22Rv1 (cell line): Measurements from ENCODE around the gene PPIL3.

Experiments
- H3K27ac ChIP-seq: fragments of 450-650 bp; 2 replicates; pipeline ENCODE4 v1.5.1; 2017
- CTCF ChIP-seq: fragments of 450-650 bp; IDR thresholded peaks from 2 replicates; pipeline ENCODE4 v1.5.1; 2017; ENCODE audit warnings: mild to moderate bottlenecking
- ZFX ChIP-seq: fragments of 450-650 bp; IDR thresholded peaks from 2 replicates; pipeline ENCODE4 v1.6.1; 2017; ENCODE audit warnings: antibody characterized with exemption, borderline replicate concordance

Gene PPIL3

GRCh38 chr2:200828572-200829257 is 60.2 kb downstream of the PPIL3 start:
- no peak for TF ChIP-seq ZFX
- H3K27ac ChIP-seq, result no peak overlapping the region

GRCh38 chr2:200828104-200828503 is 60.8 kb downstream of the PPIL3 start:
- TF ChIP-seq ZFX (no peak), CTCF (no peak)
- no peak overlapping the region for H3K27ac ChIP-seq

GRCh38 chr2:200821686-200822245 is 67.1 kb downstream of the PPIL3 start:
- TF ChIP-seq ZFX (no peak), CTCF (no peak)
- H3K27ac ChIP-seq, result no peak overlapping the region
